Dendritic cell treated with granulocyte-macrophage colony-stimulating factor and Interleukin-4, amounts not matched to agents 40 ng/mL and 50 ng/mL, for 4 days (primary cell): ENCODE results near the gene SUPT20H.
A peak's percentile ranks its signal among the peaks of the same experiment; 100 is the strongest.

Source experiments
- H3K27ac Mint-ChIP-seq: one replicate; pipeline ENCODE4 v1.8.0; 2022; ENCODE audit warnings: mild to moderate bottlenecking, mixed read lengths
- H3K27me3 Mint-ChIP-seq: one replicate; pipeline ENCODE4 v1.8.0; 2022; ENCODE audit warnings: mild to moderate bottlenecking, mixed read lengths
- H3K36me3 Mint-ChIP-seq: one replicate; pipeline ENCODE4 v1.8.0; 2022; ENCODE audit warnings: low read depth, mixed read lengths
- H3K4me1 Mint-ChIP-seq: one replicate; pipeline ENCODE4 v1.8.0; 2022; ENCODE audit warnings: low read depth, mixed read lengths
- H3K4me3 Mint-ChIP-seq: one replicate; pipeline ENCODE4 v1.8.0; 2022; ENCODE audit warnings: mild to moderate bottlenecking, moderate library complexity, mixed read lengths
- H3K9me3 Mint-ChIP-seq: one replicate; pipeline ENCODE4 v1.8.0; 2022; ENCODE audit warnings: mixed read lengths
- intact Hi-C: fragments of 100-400 bp; cut with micrococcal nuclease; formaldehyde crosslinking; loops from one replicate; pipeline ENCODE4 v1.15.0; 2022

Gene SUPT20H

DNA sequence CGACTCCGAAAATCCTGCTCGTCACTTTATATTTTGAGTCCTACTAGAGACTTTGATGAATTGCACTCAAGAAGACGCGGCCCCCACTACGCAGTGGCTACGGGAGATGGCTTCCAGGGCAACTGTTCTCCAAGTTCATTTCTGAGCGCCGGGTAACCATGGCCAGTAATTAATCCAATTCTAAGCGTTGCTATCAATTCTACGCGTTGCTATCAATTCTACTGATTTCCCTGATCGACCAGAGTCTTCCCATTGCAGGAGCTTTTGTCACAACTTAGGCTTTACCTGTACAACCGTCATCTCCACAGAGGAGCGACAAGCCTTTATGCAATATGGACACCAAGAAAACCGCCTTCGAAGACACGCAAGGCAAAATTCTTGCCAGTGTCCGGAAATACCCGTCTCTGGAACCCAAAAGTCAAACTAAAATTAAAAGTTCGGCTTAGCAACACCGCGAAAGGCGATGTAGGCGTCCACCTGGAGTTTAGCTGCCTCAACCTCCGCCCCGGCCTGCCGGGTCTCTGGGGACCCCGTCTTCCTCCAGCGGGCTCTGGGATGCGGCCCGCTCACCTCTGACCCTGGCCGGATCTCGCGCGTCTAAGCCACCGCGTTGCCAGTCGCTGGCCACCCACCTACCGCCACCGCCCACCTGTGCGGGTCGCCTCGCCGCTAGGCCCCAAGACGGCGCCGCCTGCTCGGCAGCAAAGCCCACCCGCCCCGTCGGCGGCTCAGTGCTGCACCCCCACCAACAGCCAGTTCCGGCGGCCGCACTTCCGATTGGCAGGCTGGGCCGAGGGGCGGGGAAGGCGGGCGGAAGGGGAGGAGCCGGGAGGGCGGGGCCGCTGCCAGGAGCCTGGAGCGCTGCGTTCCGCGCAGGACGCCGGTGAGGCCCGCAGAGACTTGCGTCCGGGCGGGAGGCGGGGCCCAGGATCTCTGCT, at the start of gene SUPT20H:
SUPT20H (minus strand) TSS at position 779 of the 938 bp plus-strand sequence. CDS start 8,198 bp downstream, outside the sequence.
- Mint-ChIP-seq H3K36me3 (peaks cover 25% of the 10 kb centered on the region), H3K4me3 (peak within 1 kb of the TSS; percentile 93), H3K27me3 (peaks cover 2% of the 10 kb centered on the region), H3K27ac (peak within 1 kb of the TSS; percentile 94), H3K9me3 (no peaks in the 10 kb centered on the region), H3K4me1 (peaks cover 32% of the 10 kb centered on the region)
- intact Hi-C loops = loop anchor here (2.0 to 10.0 kb wide), 2 partner anchors 60 to 234 kb away; partner anchors contain the start of gene ALG5

DNA sequence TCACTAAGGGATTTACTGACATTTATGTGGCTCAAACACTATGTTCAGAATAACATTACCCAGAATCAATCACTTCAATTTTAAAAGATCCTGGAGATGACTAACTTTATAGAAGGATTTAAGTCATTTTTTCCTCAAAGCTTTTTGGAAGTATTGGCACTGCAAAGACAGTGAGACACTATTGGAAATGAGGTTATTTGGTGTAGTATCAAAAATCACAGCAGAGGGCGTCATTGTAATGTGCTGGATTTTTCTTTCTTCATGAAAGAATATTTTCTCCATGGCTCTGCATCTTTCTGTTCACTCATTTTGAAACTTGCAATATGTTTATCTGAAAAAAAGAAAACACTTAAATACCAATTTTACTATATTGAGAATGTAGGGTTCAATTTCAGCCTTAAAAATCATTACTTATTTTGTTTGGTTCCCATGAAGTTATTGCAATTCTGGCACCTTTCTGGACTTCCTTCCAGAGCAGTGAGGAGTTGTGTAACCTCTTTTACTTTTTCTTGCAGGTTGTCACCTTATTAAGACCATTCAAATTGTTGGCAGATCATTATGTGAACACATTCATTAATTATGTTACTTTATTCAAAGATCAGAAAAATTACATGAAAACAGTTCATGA, 49.7 kb upstream of the SUPT20H start:
- H3K27ac Mint-ChIP-seq = no peak overlapping the region
- no peaks in the 10 kb centered on the region for H3K36me3 Mint-ChIP-seq
- H3K4me1 Mint-ChIP-seq = no peaks in the 10 kb centered on the region
- intact Hi-C loops = loop anchor here (10.0 kb wide), 1 partner anchor 496 kb away; no protein-coding TSS in a partner anchor
- peaks cover 6% of the 10 kb centered on the region for H3K27me3 Mint-ChIP-seq
- H3K4me3 Mint-ChIP-seq = no peak overlapping the region
- H3K9me3 Mint-ChIP-seq = no peaks in the 10 kb centered on the region

DNA sequence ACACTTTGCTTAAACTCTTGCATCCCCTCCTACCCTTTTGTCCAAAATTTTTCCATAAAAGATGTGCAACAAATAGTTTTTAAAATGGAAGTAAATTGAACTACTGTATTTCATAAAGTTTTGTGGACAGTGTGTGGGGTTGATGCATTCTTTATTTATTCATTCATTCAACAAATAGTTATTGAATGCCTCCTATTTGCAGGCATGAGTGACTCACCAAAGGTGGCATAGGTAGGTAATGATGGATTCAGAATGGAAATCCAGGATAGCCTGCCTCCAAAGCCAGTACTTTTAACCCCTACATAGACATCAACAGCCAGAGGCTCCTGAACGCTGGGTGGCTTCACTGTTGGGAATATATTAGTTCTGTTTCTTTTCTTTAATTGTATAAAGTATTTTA, 48.4 kb upstream of the SUPT20H start:
- H3K9me3 Mint-ChIP-seq = no peaks in the 10 kb centered on the region
- no peaks in the 10 kb centered on the region for H3K4me1 Mint-ChIP-seq
- H3K4me3 Mint-ChIP-seq = no peak overlapping the region
- peaks cover 6% of the 10 kb centered on the region for H3K27me3 Mint-ChIP-seq
- H3K36me3 Mint-ChIP-seq = no peaks in the 10 kb centered on the region
- no peak overlapping the region for H3K27ac Mint-ChIP-seq
- intact Hi-C loops = loop anchor here (10.0 kb wide), 1 partner anchor 497 kb away; no protein-coding TSS in a partner anchor

DNA sequence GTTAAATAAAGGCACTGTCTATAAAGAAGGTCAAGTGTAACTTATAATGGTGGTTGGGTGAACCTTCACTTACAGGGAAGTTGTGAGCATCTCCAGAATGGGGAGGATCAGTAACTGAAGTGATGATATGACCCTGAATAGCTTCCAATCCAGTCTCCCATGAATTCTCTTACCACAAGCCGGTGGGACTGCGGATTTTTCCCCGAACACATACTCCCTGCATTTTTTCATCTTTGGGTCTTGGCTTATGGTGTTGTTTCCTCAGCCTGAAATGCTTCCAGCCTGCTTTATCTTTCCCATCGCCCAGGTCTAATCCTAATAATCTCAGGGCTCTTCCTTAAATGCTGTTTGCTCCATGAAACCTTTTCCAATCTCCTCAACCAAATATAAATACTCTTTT, 48.0 kb upstream of the SUPT20H start:
- intact Hi-C loops = loop anchor here (10.0 kb wide), 1 partner anchor 497 kb away; no protein-coding TSS in a partner anchor
- no peak overlapping the region for H3K27ac Mint-ChIP-seq

DNA sequence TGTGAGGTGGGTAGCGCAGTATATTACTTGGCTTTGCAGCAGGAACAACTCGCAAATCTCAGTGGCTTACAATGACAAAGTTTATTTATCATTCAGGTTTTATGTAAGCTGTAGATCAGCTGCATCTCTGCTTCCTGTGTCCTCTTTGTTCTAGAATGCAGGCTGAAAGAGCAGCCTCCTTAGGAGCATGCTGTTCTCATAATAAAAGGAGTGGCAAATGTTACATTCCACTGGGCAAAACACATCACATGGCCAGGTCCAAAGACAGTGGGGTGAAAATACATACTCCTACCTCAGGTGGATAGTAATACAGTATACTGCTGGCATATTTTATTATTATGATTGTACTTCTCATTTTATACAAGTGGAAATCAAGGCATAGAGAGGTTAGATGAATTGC, 47.2 kb upstream of the SUPT20H start:
- intact Hi-C loops = loop anchor here (10.0 kb wide), 1 partner anchor 498 kb away; no protein-coding TSS in a partner anchor

More for the DNA sequence above, 48.0 kb upstream of the SUPT20H start:
- H3K4me3 Mint-ChIP-seq = no peak overlapping the region
- H3K27me3 Mint-ChIP-seq = peaks cover 9% of the 10 kb centered on the region
- H3K36me3 Mint-ChIP-seq = no peaks in the 10 kb centered on the region
- no peaks in the 10 kb centered on the region for H3K9me3 Mint-ChIP-seq
- H3K4me1 Mint-ChIP-seq = no peaks in the 10 kb centered on the region

DNA sequence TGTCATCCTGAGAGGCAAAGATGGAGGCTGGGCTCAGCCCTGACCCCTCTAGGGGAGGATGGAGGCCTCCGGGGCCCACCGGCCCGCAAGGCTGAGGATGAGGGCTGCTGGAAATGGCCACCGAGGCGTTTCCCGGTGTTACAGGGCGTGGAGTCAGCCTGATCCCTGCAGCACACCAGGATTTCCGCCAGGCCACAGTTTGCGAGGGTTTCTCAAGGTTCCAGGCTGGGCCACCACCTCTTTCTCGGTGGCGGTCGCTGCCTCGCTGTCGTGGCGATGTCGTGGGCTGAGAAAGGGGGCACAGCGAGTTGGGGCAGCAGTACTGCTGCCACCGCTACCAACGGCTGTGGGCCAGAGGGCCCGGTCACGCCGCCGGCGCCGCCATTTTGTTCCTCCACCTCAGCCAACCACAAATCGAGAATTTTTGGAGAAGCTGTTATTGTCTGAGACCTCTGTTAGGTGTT, 45.8 kb upstream of the SUPT20H start, which contains the start of gene CSNK1A1L:
CSNK1A1L (minus strand) TSS at position 414 of the 464 bp plus-strand sequence; CDS start at position 6, 408 bp downstream.
- Mint-ChIP-seq H3K27me3 (peaks cover 13% of the 10 kb centered on the region), H3K9me3 (no peaks in the 10 kb centered on the region), H3K27ac (no peak within 1 kb of the TSS), H3K36me3 (no peaks in the 10 kb centered on the region), H3K4me3 (no peak within 1 kb of the TSS), H3K4me1 (no peaks in the 10 kb centered on the region)
- intact Hi-C loops = loop anchor here (10.0 kb wide), 1 partner anchor 500 kb away; no protein-coding TSS in a partner anchor

More for the DNA sequence above, 47.2 kb upstream of the SUPT20H start:
- Mint-ChIP-seq H3K4me3 (no peak overlapping the region), H3K27me3 (peaks cover 9% of the 10 kb centered on the region), H3K27ac (no peak overlapping the region), H3K36me3 (no peaks in the 10 kb centered on the region), H3K9me3 (no peaks in the 10 kb centered on the region), H3K4me1 (no peaks in the 10 kb centered on the region)

DNA sequence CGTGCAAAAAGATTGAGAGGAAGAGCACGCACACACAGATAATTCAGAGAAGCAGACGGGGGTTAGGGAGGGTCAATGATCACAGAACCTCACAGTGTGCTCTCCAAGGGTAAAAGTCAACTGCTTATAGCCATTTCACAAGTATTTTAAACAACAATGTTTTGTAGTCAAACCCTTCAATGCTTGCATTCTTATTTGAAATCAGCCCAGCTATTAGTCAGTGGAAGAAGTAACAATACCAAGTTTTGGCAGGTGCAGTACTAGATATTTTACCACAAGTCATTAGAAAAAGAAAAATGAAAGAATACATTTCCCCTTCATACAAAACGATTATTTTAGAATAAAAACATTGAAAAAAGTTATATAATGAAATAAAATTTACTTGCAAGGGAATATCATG, 43.4 kb upstream of the SUPT20H start:
- Mint-ChIP-seq H3K4me1 (no peaks in the 10 kb centered on the region), H3K36me3 (no peaks in the 10 kb centered on the region), H3K9me3 (no peaks in the 10 kb centered on the region), H3K4me3 (no peak overlapping the region), H3K27me3 (peaks cover 16% of the 10 kb centered on the region), H3K27ac (no peak overlapping the region)
- intact Hi-C loops = loop anchor here (10.0 kb wide), 1 partner anchor 502 kb away; no protein-coding TSS in a partner anchor

DNA sequence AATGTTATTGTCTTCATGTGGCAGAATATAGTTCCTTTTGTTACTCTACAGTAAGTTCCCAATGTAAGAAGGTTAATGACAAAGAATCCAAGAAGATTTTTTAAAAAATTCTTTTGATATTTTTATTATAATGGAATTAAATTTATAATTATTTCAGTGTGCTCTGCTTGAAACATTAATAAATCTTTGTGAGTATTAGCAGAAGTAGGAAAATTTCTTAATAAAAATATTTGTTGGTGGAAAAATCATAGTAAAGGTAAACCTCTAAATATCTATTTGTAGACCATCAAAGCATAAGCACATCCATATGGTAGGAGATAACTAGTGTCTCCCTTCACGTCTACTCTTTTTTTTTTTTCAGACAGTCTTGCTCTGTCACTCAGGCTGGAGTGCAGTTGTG, 41.7 kb upstream of the SUPT20H start:
- intact Hi-C loops = loop anchor here (10.0 kb wide), 1 partner anchor 504 kb away; no protein-coding TSS in a partner anchor
- no peaks in the 10 kb centered on the region for H3K4me1 Mint-ChIP-seq
- no peak overlapping the region for H3K4me3 Mint-ChIP-seq
- peaks cover 12% of the 10 kb centered on the region for H3K27me3 Mint-ChIP-seq
- H3K9me3 Mint-ChIP-seq = no peaks in the 10 kb centered on the region
- no peaks in the 10 kb centered on the region for H3K36me3 Mint-ChIP-seq
- no peak overlapping the region for H3K27ac Mint-ChIP-seq

DNA sequence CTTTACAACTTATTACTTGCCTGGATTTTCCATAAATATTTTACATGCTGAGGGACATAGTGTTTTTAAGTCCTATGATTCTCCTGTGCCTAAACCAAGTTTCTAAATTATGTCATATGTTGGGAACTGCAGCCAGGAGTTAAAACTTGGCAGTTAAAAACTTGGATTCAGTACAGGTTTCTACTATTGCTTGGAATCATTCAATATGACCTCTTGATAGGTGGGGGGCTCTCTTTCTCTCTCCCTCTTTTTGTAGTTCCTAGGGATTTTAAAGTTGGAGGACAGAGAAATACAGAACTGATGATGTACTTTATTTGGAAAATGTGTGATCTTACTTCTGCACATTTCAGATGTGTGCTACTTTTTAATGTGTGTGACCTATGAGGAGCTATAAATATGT, 41.2 kb upstream of the SUPT20H start:
- no peak overlapping the region for H3K4me3 Mint-ChIP-seq
- H3K36me3 Mint-ChIP-seq = no peaks in the 10 kb centered on the region
- H3K27me3 Mint-ChIP-seq = peaks cover 12% of the 10 kb centered on the region
- intact Hi-C loops = loop anchor here (10.0 kb wide), 1 partner anchor 504 kb away; no protein-coding TSS in a partner anchor
- no peak overlapping the region for H3K27ac Mint-ChIP-seq
- H3K4me1 Mint-ChIP-seq = no peaks in the 10 kb centered on the region
- H3K9me3 Mint-ChIP-seq = no peaks in the 10 kb centered on the region

DNA sequence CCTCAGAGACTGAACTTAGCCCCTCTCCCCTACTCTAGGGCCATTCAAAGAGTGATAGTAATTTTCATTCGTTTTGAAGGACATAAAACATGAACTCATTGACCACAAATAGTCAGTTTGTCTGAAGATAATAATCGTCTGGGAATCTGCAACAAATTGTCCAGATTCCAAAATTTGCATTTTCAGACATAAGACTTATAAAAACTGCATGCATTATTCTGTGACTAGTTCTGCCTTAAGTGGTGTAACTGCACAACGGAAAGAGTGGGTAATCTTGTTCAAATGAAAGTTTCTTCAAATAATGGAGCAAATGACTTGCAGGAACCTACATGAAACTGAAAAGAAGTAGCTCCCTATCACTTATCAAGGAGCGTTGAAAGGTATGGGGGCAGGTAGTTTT, 37.6 kb upstream of the SUPT20H start:
- Mint-ChIP-seq H3K36me3 (no peaks in the 10 kb centered on the region), H3K4me1 (no peaks in the 10 kb centered on the region), H3K4me3 (no peak overlapping the region), H3K9me3 (no peaks in the 10 kb centered on the region), H3K27me3 (peaks cover 7% of the 10 kb centered on the region), H3K27ac (no peak overlapping the region)
- intact Hi-C loops = no loop called here

DNA sequence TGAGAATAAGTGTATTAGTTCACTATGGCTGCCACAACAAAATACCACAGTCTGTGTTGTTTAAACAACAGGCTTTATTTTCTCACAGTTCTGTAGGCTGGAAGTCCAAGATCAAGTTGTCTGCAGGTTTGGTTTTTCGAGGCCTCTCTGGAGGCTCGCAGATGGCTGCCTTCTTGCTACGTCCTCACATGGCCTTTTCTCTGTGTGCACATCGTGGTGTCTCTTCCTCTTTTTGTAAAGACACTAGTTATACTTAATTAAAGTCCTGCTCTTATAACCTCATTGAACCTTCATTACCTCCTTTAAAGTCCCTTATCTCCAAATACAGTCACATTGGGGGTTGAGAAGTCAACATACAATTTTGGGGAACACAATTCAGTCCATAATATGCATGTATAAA, 35.4 kb upstream of the SUPT20H start:
- no peak overlapping the region for H3K27ac Mint-ChIP-seq
- H3K27me3 Mint-ChIP-seq = no peaks in the 10 kb centered on the region
- intact Hi-C loops = no loop called here
- H3K4me1 Mint-ChIP-seq = peaks cover 11% of the 10 kb centered on the region
- H3K9me3 Mint-ChIP-seq = no peaks in the 10 kb centered on the region
- no peaks in the 10 kb centered on the region for H3K36me3 Mint-ChIP-seq
- H3K4me3 Mint-ChIP-seq = no peak overlapping the region

DNA sequence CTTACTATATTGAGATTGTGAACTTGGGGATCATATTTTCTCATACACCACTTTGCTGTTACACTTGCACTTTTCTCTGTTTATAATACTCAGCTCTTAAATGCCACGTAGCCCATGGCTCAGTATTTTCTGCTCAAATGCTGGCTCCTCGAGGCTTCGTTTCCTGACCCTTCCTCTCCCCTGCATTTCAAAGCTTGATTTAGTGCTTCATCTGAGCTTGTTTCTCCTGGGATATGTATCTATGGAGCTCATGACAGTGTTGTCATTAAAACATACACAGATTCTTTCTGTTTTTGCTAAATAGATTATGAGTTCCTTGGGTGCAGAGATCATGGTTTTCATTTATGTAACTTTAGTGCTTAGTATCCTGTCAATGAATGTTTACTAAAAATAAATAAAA, 34.6 kb upstream of the SUPT20H start:
- Mint-ChIP-seq H3K27ac (no peak overlapping the region), H3K4me3 (no peak overlapping the region), H3K4me1 (peaks cover 11% of the 10 kb centered on the region), H3K27me3 (no peaks in the 10 kb centered on the region), H3K9me3 (no peaks in the 10 kb centered on the region), H3K36me3 (no peaks in the 10 kb centered on the region)
- intact Hi-C loops = no loop called here

DNA sequence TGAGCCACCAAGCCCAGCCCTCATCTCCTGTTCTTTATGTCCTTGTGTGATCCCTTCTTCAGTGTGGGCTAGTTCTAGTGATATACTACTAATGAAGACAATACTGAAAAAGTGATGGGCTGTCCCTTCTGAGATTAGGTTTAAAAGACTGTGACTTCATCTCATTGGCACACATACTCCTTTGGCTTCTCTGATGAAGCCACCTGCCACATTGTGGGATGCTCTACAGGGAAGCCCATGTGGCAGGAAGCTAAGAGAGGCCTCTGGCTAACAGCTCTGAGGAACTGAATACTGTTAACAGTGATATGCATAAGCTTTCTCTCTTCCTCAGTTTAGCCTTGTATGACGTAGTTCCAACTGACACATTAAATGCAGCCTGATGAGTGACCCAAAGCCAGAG, 32.3 kb upstream of the SUPT20H start:
- H3K9me3 Mint-ChIP-seq = no peaks in the 10 kb centered on the region

DNA sequence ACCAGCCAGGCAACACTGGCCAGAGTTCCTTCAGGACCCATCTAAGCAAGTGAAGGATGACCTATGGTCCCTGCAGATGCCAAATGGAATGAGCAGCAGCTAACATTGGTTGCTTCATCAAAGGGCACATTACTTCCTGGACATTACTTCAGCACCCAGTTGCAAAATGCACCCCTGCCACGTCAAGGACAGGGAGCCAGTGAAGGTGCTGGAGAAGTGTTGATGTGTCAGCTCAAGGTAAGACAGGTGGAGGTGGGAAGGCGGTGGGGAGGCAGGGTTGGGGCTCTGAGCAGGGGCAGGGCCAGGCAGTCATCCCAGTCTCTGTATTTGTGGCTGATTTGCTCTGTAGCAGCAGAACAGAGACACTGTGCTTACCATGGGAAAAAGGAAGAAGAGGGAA, 31.4 kb upstream of the SUPT20H start:
- Mint-ChIP-seq H3K9me3 (no peaks in the 10 kb centered on the region), H3K4me3 (no peak overlapping the region), H3K36me3 (no peaks in the 10 kb centered on the region), H3K4me1 (peaks cover 37% of the 10 kb centered on the region), H3K27ac (no peak overlapping the region), H3K27me3 (no peaks in the 10 kb centered on the region)
- intact Hi-C loops = no loop called here

More for the DNA sequence above, 32.3 kb upstream of the SUPT20H start:
- Mint-ChIP-seq H3K4me1 (peaks cover 30% of the 10 kb centered on the region), H3K27ac (no peak overlapping the region), H3K27me3 (no peaks in the 10 kb centered on the region), H3K36me3 (no peaks in the 10 kb centered on the region), H3K4me3 (no peak overlapping the region)
- intact Hi-C loops = no loop called here
